ENCODE data around the gene ZNF107. TPM values are rescaled to one million over a fixed set of nuclear protein-coding genes. Genes with fewer than 3 reads are reported as not detected.
"Not testable (repeated sequence)": the region's sequence is repeated elsewhere in the genome, so short reads cannot be mapped to it uniquely, and the experiment has no call there.

Gene ZNF107
- total RNA-seq, 1 donor from 2014 or later = 7.8 TPM

- Histone ChIP-seq H3K27me3 (ENCODE audit: insufficient read depth, low read length) (no peaks in the 10 kb centered on the region), H2AFZ (ENCODE audit: low read depth, low read length) (no peak overlapping the region), H3K4me1 (ENCODE audit: insufficient read depth, low read length) (no peaks in the 10 kb centered on the region), H3K79me2 (ENCODE audit: insufficient read depth, low read length) (no peaks in the 10 kb centered on the region), H3K36me3 (ENCODE audit: insufficient read depth, low read length) (peaks cover 3% of the 10 kb centered on the region), H3K27ac (ENCODE audit: low read depth, low read length) (no peak overlapping the region), H3K4me2 (ENCODE audit: low read length) (no peak overlapping the region), H3K4me3 (ENCODE audit: insufficient read depth, low read depth, low read length) (no peak overlapping the region), H3K9ac (ENCODE audit: low read length) (no peak overlapping the region), H3K9me3 (ENCODE audit: insufficient read depth, low read depth, low read length) (peaks cover 44% of the 10 kb centered on the region), H4K20me1 (ENCODE audit: insufficient read depth, low read length) (no peaks in the 10 kb centered on the region)
- FAIRE-seq (no peak), DNase-seq (ENCODE audit: low read depth) (no peak)
- no peaks in the 10 kb centered on the region for H3K4me1 Mint-ChIP-seq (ENCODE audit: low read depth, unreplicated experiment)
- TF ChIP-seq CTCF (IDR thresholded peaks at IDR 0.05; ENCODE audit: insufficient read depth, low read depth, low read length) (no peak), EZH2 (IDR thresholded peaks at IDR 0.05; ENCODE audit: insufficient read depth, low read length) (no peak)
- peaks cover 64% of the 10 kb centered on the region for H3K9me3 Mint-ChIP-seq (ENCODE audit: unreplicated experiment)
- H3K27me3 Mint-ChIP-seq (ENCODE audit: low read depth, unreplicated experiment) = no peaks in the 10 kb centered on the region
- no peak overlapping the region for H3K4me3 Mint-ChIP-seq (ENCODE audit: unreplicated experiment)
- H3K27ac Mint-ChIP-seq (ENCODE audit: unreplicated experiment) = no peak overlapping the region
- peaks cover 50% of the 10 kb centered on the region for H3K36me3 Mint-ChIP-seq (ENCODE audit: low read depth, unreplicated experiment)
Measured at GRCh38 chr7:64706625-64707292, 40.8 kb downstream of the ZNF107 start.

GRCh38 chr7:64717896-64718295 is 52.0 kb downstream of the ZNF107 start:
- H3K27me3 ChIP-seq (ENCODE audit: insufficient read depth, low read length); H3K4me3 ChIP-seq (ENCODE audit: insufficient read depth, low read depth, low read length); H3K4me2 ChIP-seq (ENCODE audit: low read length); H3K27me3 Mint-ChIP-seq (ENCODE audit: low read depth, unreplicated experiment); H3K4me3 Mint-ChIP-seq (ENCODE audit: unreplicated experiment); H3K4me1 Mint-ChIP-seq (ENCODE audit: low read depth, unreplicated experiment); H3K4me1 ChIP-seq (ENCODE audit: insufficient read depth, low read length); H3K27ac ChIP-seq (ENCODE audit: low read depth, low read length); H3K36me3 Mint-ChIP-seq (ENCODE audit: low read depth, unreplicated experiment); H2AFZ ChIP-seq (ENCODE audit: low read depth, low read length); H4K20me1 ChIP-seq (ENCODE audit: insufficient read depth, low read length); H3K36me3 ChIP-seq (ENCODE audit: insufficient read depth, low read length); H3K9me3 ChIP-seq (ENCODE audit: insufficient read depth, low read depth, low read length); H3K27ac Mint-ChIP-seq (ENCODE audit: unreplicated experiment); H3K9ac ChIP-seq (ENCODE audit: low read length); H3K79me2 ChIP-seq (ENCODE audit: insufficient read depth, low read length); FAIRE-seq; DNase-seq (ENCODE audit: low read depth): not testable (repeated sequence)
- H3K9me3 Mint-ChIP-seq (ENCODE audit: unreplicated experiment) = peaks cover 12% of the 10 kb centered on the region

- Histone ChIP-seq H3K9ac (ENCODE audit: low read length) (no peak overlapping the region), H3K36me3 (ENCODE audit: insufficient read depth, low read length) (no peaks in the 10 kb centered on the region), H3K4me1 (ENCODE audit: insufficient read depth, low read length) (no peaks in the 10 kb centered on the region), H3K4me3 (ENCODE audit: insufficient read depth, low read depth, low read length) (no peak overlapping the region), H4K20me1 (ENCODE audit: insufficient read depth, low read length) (no peaks in the 10 kb centered on the region), H3K9me3 (ENCODE audit: insufficient read depth, low read depth, low read length) (peaks cover 7% of the 10 kb centered on the region), H3K27me3 (ENCODE audit: insufficient read depth, low read length) (no peaks in the 10 kb centered on the region), H3K79me2 (ENCODE audit: insufficient read depth, low read length) (no peaks in the 10 kb centered on the region), H2AFZ (ENCODE audit: low read depth, low read length) (no peak overlapping the region), H3K27ac (ENCODE audit: low read depth, low read length) (no peak overlapping the region), H3K4me2 (ENCODE audit: low read length) (no peak overlapping the region)
- no peak for FAIRE-seq
- Mint-ChIP-seq H3K4me3 (ENCODE audit: unreplicated experiment) (no peak overlapping the region), H3K4me1 (ENCODE audit: low read depth, unreplicated experiment) (no peaks in the 10 kb centered on the region), H3K9me3 (ENCODE audit: unreplicated experiment) (peaks cover 23% of the 10 kb centered on the region), H3K27me3 (ENCODE audit: low read depth, unreplicated experiment) (no peaks in the 10 kb centered on the region), H3K36me3 (ENCODE audit: low read depth, unreplicated experiment) (no peaks in the 10 kb centered on the region), H3K27ac (ENCODE audit: unreplicated experiment) (no peak overlapping the region)
- DNase-seq (ENCODE audit: low read depth) = no peak
- no peak for TF ChIP-seq CTCF (IDR thresholded peaks at IDR 0.05; ENCODE audit: insufficient read depth, low read depth, low read length)
Measured at GRCh38 chr7:64729089-64729848, 63.3 kb downstream of the ZNF107 start.
